HG03025 (cell line): ENCODE measurements around the gene MPDU1.
"Not testable (repeated sequence)": the region's sequence is repeated elsewhere in the genome, so short reads cannot be mapped to it uniquely, and the experiment has no call there.

Experiments used
- ATAC-seq: cut with Tn5 transposase; IDR thresholded peaks from one replicate; pipeline ENCODE4 v1.9.1; 2021; ENCODE audit warnings: mild to moderate bottlenecking, moderate library complexity; ENCODE audit not compliant: unreplicated experiment, low FRiP score

The MPDU1 gene

GRCh38 chr17:7579834-7580603 lies 3.6 kb upstream of the MPDU1 start:
- ATAC-seq: no peak

- no peak for ATAC-seq
These were observed 2.8 kb upstream of the MPDU1 start for GRCh38 chr17:7580604-7581575.

- ATAC-seq: no peak
These were observed 1.0 kb upstream of the MPDU1 start for GRCh38 chr17:7582396-7583252.

- no peak for ATAC-seq
These were observed 3.2 kb downstream of the MPDU1 start for GRCh38 chr17:7586673-7587419.

GRCh38 chr17:7587420-7588151 lies 3.9 kb downstream of the MPDU1 start:
- no peak for ATAC-seq

GRCh38 chr17:7588553-7589203 lies 5.0 kb downstream of the MPDU1 start:
- ATAC-seq: no peak

GRCh38 chr17:7589204-7589868 lies 5.7 kb downstream of the MPDU1 start:
- no peak for ATAC-seq

- no peak for ATAC-seq
These were observed 6.4 kb downstream of the MPDU1 start, which contains the start of gene SOX15 for GRCh38 chr17:7589891-7590691. TSS of gene SOX15 (minus strand) at chr17:7590094. CDS start at chr17:7589676, 418 bp downstream.

DNA sequence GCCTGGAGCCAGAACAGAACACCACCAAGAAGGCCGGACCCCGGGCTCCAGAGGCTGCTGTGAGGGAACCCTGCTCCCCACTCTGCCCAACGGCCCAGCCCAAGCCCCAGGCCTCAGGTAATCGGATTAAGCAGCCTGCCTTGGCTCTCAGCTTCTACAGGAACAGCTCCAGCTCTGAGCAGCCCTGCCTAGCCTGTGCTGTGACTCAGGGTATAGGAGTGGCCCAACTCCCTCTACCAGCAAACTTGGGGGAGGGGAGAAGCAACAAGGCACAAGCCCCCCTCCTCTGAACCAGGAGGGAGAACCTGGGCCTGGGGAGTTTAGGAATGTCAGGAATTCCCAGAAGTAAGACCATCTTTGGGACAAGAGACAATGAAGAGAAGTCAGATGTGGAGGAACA lies 7.1 kb downstream of the MPDU1 start:
- no peak for ATAC-seq

DNA sequence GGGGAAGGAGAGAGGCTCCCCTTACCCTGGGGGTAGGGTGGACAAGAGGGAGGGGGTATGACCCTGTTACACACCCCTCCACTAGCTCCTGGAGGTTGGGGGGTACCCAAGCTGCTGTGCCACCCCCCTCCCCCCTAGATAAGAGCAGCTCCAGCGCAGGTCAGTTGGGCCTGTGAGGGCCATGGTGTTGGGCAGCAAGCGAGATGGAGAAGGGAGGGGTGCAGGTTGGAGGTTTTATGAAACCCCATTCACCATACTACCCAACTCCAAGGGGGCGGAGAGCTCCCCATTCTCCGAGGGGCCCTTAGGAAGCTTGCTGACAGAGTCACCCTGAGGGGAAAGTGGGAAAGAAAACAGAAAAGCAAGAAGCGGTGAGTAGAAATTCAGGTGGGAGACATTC lies 7.9 kb downstream of the MPDU1 start:
- no peak for ATAC-seq

DNA sequence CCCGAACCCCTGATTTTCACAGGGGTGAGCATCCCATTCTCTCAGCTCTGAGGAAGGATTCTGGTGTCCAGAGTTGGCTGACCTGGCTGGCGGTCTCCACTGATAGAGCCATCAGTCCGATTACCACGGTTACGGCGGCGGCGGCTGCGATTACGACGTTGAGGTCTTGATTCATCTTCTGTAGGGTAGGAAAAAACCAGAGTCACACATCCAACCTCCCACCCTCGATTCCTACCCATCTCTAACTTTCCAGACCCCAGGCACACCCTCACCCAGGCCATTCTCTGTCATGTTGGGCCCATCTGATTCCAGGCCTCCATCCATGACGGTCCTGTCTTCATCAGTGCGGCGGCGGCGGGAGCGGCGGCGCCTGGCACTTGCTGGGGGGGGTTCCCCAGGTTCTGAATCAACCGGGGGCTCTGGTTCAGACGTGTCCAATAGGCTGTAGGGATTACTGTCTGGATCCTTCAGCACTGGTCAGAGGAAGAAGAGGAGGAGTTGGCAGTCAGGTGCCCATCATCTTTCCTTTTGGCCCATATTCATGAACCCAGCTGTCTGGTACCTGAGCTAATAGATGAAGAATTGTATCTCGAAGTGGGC lies 8.9 kb downstream of the MPDU1 start:
- ATAC-seq: no peak

GRCh38 chr17:7593296-7593695 lies 9.6 kb downstream of the MPDU1 start:
- no peak for ATAC-seq

- ATAC-seq: not testable (repeated sequence)
These were observed 13.9 kb downstream of the MPDU1 start for GRCh38 chr17:7597561-7597960.

- no peak for ATAC-seq
These were observed 22.6 kb downstream of the MPDU1 start for GRCh38 chr17:7606280-7606679.

- ATAC-seq: no peak
These were observed 27.0 kb downstream of the MPDU1 start for GRCh38 chr17:7610641-7611040.

DNA sequence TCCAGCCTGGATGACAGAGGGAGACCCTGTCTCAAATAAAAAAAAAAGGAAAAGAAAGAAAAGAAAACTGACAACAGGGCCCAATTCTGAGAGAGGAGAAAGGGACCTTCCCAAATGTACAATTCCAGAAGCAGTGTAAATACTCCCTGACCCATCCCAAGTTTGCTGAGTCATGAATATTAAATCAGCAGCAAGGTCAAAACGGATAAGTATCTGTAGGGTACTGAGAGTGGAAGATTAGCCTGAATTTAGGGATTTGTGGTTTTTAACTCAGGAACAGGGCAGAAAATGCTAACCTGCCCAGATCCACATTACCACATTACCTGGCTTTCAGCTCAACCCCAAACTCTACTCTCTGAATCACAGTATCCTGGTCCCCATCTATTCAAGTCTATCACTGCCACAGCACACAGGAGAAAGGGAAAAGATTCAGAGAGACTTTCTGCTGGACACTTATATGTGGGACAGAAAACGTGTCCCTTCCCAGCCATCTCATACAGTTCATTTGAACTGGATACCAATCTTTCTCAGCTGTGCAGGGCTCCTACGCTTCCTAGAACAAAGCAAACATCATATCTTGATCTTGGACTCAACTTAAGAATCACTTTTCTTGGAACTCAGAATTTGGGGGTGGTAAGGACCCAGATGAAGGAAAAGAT lies 28.1 kb downstream of the MPDU1 start:
- no peak for ATAC-seq

DNA sequence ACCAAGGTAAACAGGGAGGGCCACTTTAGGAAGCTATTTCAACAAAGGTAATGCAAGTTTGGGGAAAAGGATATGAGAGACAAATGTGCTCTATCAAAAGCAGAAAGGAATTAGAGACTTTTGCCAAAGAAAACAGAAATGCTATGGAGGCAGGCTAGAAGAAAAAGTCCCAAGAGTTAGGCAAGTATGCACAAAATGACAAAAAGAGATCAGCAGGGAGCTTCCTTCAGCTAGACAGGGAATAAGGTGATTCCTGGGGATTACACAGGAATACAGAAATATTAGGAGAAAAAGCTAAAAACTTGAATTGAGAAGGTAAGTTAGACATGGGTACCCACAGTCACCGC lies 28.6 kb downstream of the MPDU1 start:
- no peak for ATAC-seq
